K562 (cell line): ENCODE results near the gene VPS13D. TPM values are rescaled to one million over a fixed set of nuclear protein-coding genes. Genes with fewer than 3 reads are reported as not detected.

Experiments
- ARID2 ChIP-seq: fragments of 450-650 bp; IDR thresholded peaks from 2 replicates; pipeline ENCODE4 v1.6.1; 2017; ENCODE audit warnings: antibody characterized with exemption, mild to moderate bottlenecking
- CBX2 ChIP-seq: fragments of 200-600 bp; sonication (generic); IDR thresholded peaks from one replicate; pipeline ENCODE4 v1.6.1; 2012; ENCODE audit warnings: mild to moderate bottlenecking, low read length, inconsistent platforms; ENCODE audit not compliant: insufficient read depth, poor library complexity, severe bottlenecking
- CHD2 ChIP-seq: IDR thresholded peaks from 2 replicates; pipeline ENCODE4 v1.6.1; 2011; ENCODE audit warnings: low read depth, low read length
- E2F1 ChIP-seq: sonication (generic); formaldehyde crosslinking; IDR thresholded peaks from 2 replicates; pipeline ENCODE4 v1.8.1; 2023; ENCODE audit warnings: mild to moderate bottlenecking, missing genetic modification reagents, moderate library complexity
- EP300 ChIP-seq: IDR thresholded peaks from 2 replicates; pipeline ENCODE4 v1.6.1; 2012; ENCODE audit warnings: low read length, improper control_type of control experiment
- HDAC1 ChIP-seq, 2 experiments: fragments of 450-650 bp; IDR thresholded peaks; 2 replicates each; pipeline ENCODE4 v1.6.1; 2016 to 2017; ENCODE audit warnings: inconsistent platforms in 1 of 2, mild to moderate bottlenecking in 1 of 2, moderate library complexity in 1 of 2
- HMBOX1 ChIP-seq: sonication (generic); IDR thresholded peaks from 2 replicates; pipeline ENCODE4 v1.6.1; 2016
- HOMEZ ChIP-seq: fragments of 250-450 bp; sonication (Bioruptor Pico); IDR thresholded peaks from 2 replicates; pipeline ENCODE4 v1.4.0; 2020; ENCODE audit warnings: mild to moderate bottlenecking, moderate library complexity
- NFXL1 ChIP-seq: fragments of 450-650 bp; formaldehyde crosslinking; IDR thresholded peaks from 2 replicates; pipeline ENCODE4 v1.4.0; 2021; ENCODE audit warnings: mild to moderate bottlenecking
- PATZ1 ChIP-seq: fragments of 250-450 bp; sonication (Bioruptor Pico); IDR thresholded peaks from 2 replicates; pipeline ENCODE4 v1.5.0; 2020; ENCODE audit warnings: mild to moderate bottlenecking, borderline replicate concordance
- RBFOX2 ChIP-seq: fragments of 200-400 bp; formaldehyde crosslinking; IDR thresholded peaks from 2 replicates; pipeline ENCODE4 v1.6.1; 2017; ENCODE audit warnings: low read depth, mild to moderate bottlenecking, low read length, moderate library complexity
- RBM22 ChIP-seq: fragments of 200-400 bp; formaldehyde crosslinking; IDR thresholded peaks from 2 replicates; pipeline ENCODE4 v1.6.1; 2018; ENCODE audit warnings: low read length, low read depth; ENCODE audit not compliant: poor library complexity, severe bottlenecking
- RNF2 ChIP-seq: sonication (generic); IDR thresholded peaks from 2 replicates; pipeline ENCODE4 v1.6.1; 2016
- SMARCC2 ChIP-seq: fragments of 450-650 bp; IDR thresholded peaks from 2 replicates; pipeline ENCODE4 v1.6.1; 2017; ENCODE audit warnings: antibody characterized with exemption, moderate library complexity, mild to moderate bottlenecking, low read depth
- STAT6 ChIP-seq: sonication (generic); formaldehyde crosslinking; IDR thresholded peaks from 2 replicates; pipeline ENCODE4 v1.8.1; 2023; ENCODE audit warnings: mild to moderate bottlenecking, missing genetic modification reagents
- TEAD4 ChIP-seq, 2 experiments: sonication (generic) in 1 of 2; formaldehyde crosslinking in 1 of 2; IDR thresholded peaks; 2 replicates each; pipeline versions ENCODE4 v1.6.1 to v1.8.0; 2012 to 2022; ENCODE audit warnings: borderline replicate concordance in 1 of 2, inconsistent platforms in 1 of 2, low read length in 1 of 2, mild to moderate bottlenecking in 1 of 2, missing genetic modification reagents in 1 of 2
- ZNF184 ChIP-seq: sonication (generic); formaldehyde crosslinking; IDR thresholded peaks from 2 replicates; pipeline ENCODE4 v1.5.0; 2020; ENCODE audit warnings: missing genetic modification reagents
- ZNF232 ChIP-seq: sonication (generic); formaldehyde crosslinking; IDR thresholded peaks from 2 replicates; pipeline ENCODE4 v1.8.0; 2022; ENCODE audit warnings: mild to moderate bottlenecking, missing genetic modification reagents
- ZNF384 ChIP-seq: IDR thresholded peaks from 2 replicates; pipeline ENCODE4 v1.6.1; 2012; ENCODE audit warnings: low read depth, low read length, improper control_type of control experiment
- ZNF644 ChIP-seq: fragments of 200-800 bp; sonication (Bioruptor generic); IDR thresholded peaks from 2 replicates; pipeline ENCODE4 v1.6.1; 2016; ENCODE audit warnings: low read depth, missing genetic modification characterization, missing compliant biosample characterization
- ZNF717 ChIP-seq: fragments of 250-450 bp; sonication (Bioruptor Pico); IDR thresholded peaks from 2 replicates; pipeline ENCODE4 v1.5.0; 2021
- polyA plus RNA-seq, 8 experiments: library from polyadenylated mRNA; depleted of rRNA in 4 of 8; stranded (reverse) in 5 of 8; unstranded in 3 of 8; fragments of >200 nt; fragmentation: Nextera tagmentation in 2 of 8; fragmentation: Illumina TruSeq in 1 of 8; extraction: Ambion mirVana in 2 of 8; extraction: Trizol in 1 of 8; gene quantifications; 2 replicates each; pipeline versions ENCODE4 v1.2.1 to v1.2.3, GENCODE V29; 2011 to 2014; ENCODE audit warnings: inconsistent platforms in 1 of 8, missing spikeins in 1 of 8
- total RNA-seq, 7 experiments: library from RNA; depleted of rRNA in 6 of 7; stranded (reverse); fragments of >200 nt in 6 of 7; fragmentation: Illumina TruSeq in 2 of 7; extraction: Trizol in 2 of 7; gene quantifications; 2 replicates each; pipeline versions ENCODE4 v1.2.1 to v1.2.3, GENCODE V29; 2011 to 2021; ENCODE audit warnings: low replicate concordance in 1 of 7

VPS13D gene
- total and polyA plus RNA-seq, 9 of the 15 experiments (the other 6 are each of a cell fraction or from before 2014, with no cell fraction given) = 6.1 to 51.5 (median 38.5) TPM

GRCh38 chr1:12387641-12388040 lies 157.8 kb downstream of the VPS13D start (continued):
- TF ChIP-seq ZNF644 (tag) (no peak), RBM22 (no peak), CBX2 (no peak), PATZ1 (CRISPR knock-in tag) (no peak), CHD2 (no peak), EP300 (0 out of 2 replicates have a peak, but pooled peaks have one; percentile 15), NFXL1 (CRISPR knock-in tag) (no peak), ZNF232 (CRISPR knock-in tag) (no peak), ZNF184 (CRISPR knock-in tag) (no peak), HDAC1 (IDR thresholded peaks at IDR 0.05) (0 out of 4 replicates have a peak, but pooled peaks of 1 of the 2 experiments have one; percentile 32), HMBOX1 (no peak), ZNF717 (CRISPR knock-in tag) (no peak), ARID2 (no peak), HOMEZ (no peak), STAT6 (no peak), RNF2 (no peak), E2F1 (CRISPR knock-in tag) (no peak), RBFOX2 (no peak), ZNF384 (0 out of 2 replicates have a peak, but pooled peaks have one; percentile 47), SMARCC2 (no peak), TEAD4 (IDR thresholded peaks at IDR 0.05; ENCODE audit: low read length) (no peak), TEAD4 (CRISPR knock-in tag; IDR thresholded peaks at IDR 0.05; ENCODE audit: borderline replicate concordance) (no peak)
